HepG2 (cell line): ENCODE results near the gene STPG4. TPM values are rescaled to one million over a fixed set of nuclear protein-coding genes. Genes with fewer than 3 reads are reported as not detected.

Experiments
- ARHGAP35 ChIP-seq: sonication (generic); formaldehyde crosslinking; IDR thresholded peaks from 2 replicates; pipeline ENCODE4 v1.9.0; 2022; ENCODE audit warnings: mild to moderate bottlenecking, inconsistent platforms, moderate library complexity, missing genetic modification reagents, borderline replicate concordance
- ASH2L ChIP-seq: fragments of 300-600, 200-600 bp; sonication (generic); IDR thresholded peaks from 2 replicates; pipeline ENCODE4 v1.7.0; 2017; ENCODE audit warnings: low read depth, mild to moderate bottlenecking, moderate library complexity, mixed read lengths, low read length; ENCODE audit not compliant: insufficient read length
- ATF7-NPFF ChIP-seq: sonication (generic); formaldehyde crosslinking; IDR thresholded peaks from 2 replicates; pipeline ENCODE4 v1.8.1; 2023; ENCODE audit warnings: mild to moderate bottlenecking, low read depth, missing genetic modification reagents, moderate library complexity
- CBX1 ChIP-seq: IDR thresholded peaks from one replicate; pipeline ENCODE4 v1.6.1; 2016; ENCODE audit warnings: antibody characterized with exemption, low read depth
- EZH2 ChIP-seq: conservative IDR thresholded peaks from 2 replicates; pipeline ENCODE4 v1.6.1; 2012; ENCODE audit warnings: mild to moderate bottlenecking, low read depth, low read length, moderate library complexity
- HMG20A ChIP-seq: IDR thresholded peaks from 2 replicates; pipeline ENCODE4 v1.6.1; 2016; ENCODE audit warnings: borderline replicate concordance
- HNRNPLL ChIP-seq: fragments of 200-400 bp; formaldehyde crosslinking; IDR thresholded peaks from 2 replicates; pipeline ENCODE4 v1.6.1; 2017; ENCODE audit warnings: mild to moderate bottlenecking, low read depth, low read length; ENCODE audit not compliant: poor library complexity, severe bottlenecking
- KAT2B ChIP-seq: fragments of 150-350 bp; IDR thresholded peaks from 2 replicates; pipeline ENCODE4 v1.6.1; 2014; ENCODE audit warnings: low read depth, low read length, borderline replicate concordance
- KDM6A ChIP-seq: IDR thresholded peaks from 2 replicates; pipeline ENCODE4 v1.6.1; 2016; ENCODE audit warnings: low read depth
- NR0B2 ChIP-seq: sonication (generic); formaldehyde crosslinking; IDR thresholded peaks from 2 replicates; pipeline ENCODE4 v1.4.0; 2020; ENCODE audit warnings: mild to moderate bottlenecking, missing genetic modification reagents
- PBX3 ChIP-seq: sonication (generic); formaldehyde crosslinking; IDR thresholded peaks from 2 replicates; pipeline ENCODE4 v1.8.1; 2023; ENCODE audit warnings: missing genetic modification reagents, inconsistent platforms, borderline replicate concordance
- PHF20 ChIP-seq: sonication (generic); formaldehyde crosslinking; IDR thresholded peaks from 2 replicates; pipeline ENCODE4 v1.5.0; 2020; ENCODE audit warnings: mild to moderate bottlenecking, missing genetic modification reagents
- RBM39 ChIP-seq: fragments of 200-400 bp; formaldehyde crosslinking; IDR thresholded peaks from one replicate; pipeline ENCODE4 v1.6.1; 2018; ENCODE audit warnings: antibody characterized with exemption, mild to moderate bottlenecking, low read depth, low read length; ENCODE audit not compliant: poor library complexity, severe bottlenecking
- SIX1 ChIP-seq: sonication (generic); formaldehyde crosslinking; IDR thresholded peaks from 2 replicates; pipeline ENCODE4 v1.4.0; 2020; ENCODE audit warnings: missing genetic modification reagents, borderline replicate concordance
- SMARCE1 ChIP-seq: fragments of 450-650 bp; IDR thresholded peaks from 2 replicates; pipeline ENCODE4 v1.6.1; 2017; ENCODE audit warnings: borderline replicate concordance
- SNAPC5 ChIP-seq: sonication (generic); formaldehyde crosslinking; IDR thresholded peaks from 2 replicates; pipeline ENCODE4 v1.8.1; 2023; ENCODE audit warnings: mild to moderate bottlenecking, missing genetic modification reagents, borderline replicate concordance
- STAG1 ChIP-seq: sonication (generic); formaldehyde crosslinking; IDR thresholded peaks from 2 replicates; pipeline ENCODE4 v1.4.0; 2020; ENCODE audit warnings: missing genetic modification reagents
- TBX3 ChIP-seq: fragments of 450-650 bp; IDR thresholded peaks from 2 replicates; pipeline ENCODE4 v1.6.1; 2017; ENCODE audit warnings: antibody characterized with exemption, mild to moderate bottlenecking, inconsistent platforms, borderline replicate concordance
- TCF7L2 ChIP-seq: IDR thresholded peaks from 2 replicates; pipeline ENCODE4 v1.6.1; 2011; ENCODE audit warnings: mild to moderate bottlenecking, low read depth, low read length, moderate library complexity
- TEF ChIP-seq: sonication (generic); formaldehyde crosslinking; IDR thresholded peaks from 2 replicates; pipeline ENCODE4 v1.5.0; 2020; ENCODE audit warnings: missing genetic modification reagents
- XRCC5 ChIP-seq: fragments of 200-400 bp; formaldehyde crosslinking; optimal IDR thresholded peaks from 2 replicates; pipeline ENCODE3; 2017; ENCODE audit warnings: mild to moderate bottlenecking, low read length
- ZFP90 ChIP-seq: sonication (generic); formaldehyde crosslinking; IDR thresholded peaks from 2 replicates; pipeline ENCODE4 v1.8.0; 2022; ENCODE audit warnings: missing genetic modification reagents, mild to moderate bottlenecking, inconsistent platforms, borderline replicate concordance
- ZNF224 ChIP-seq: sonication (generic); formaldehyde crosslinking; IDR thresholded peaks from 2 replicates; pipeline ENCODE4 v1.5.0; 2020; ENCODE audit warnings: mild to moderate bottlenecking, missing genetic modification reagents
- ZNF317 ChIP-seq: sonication (generic); formaldehyde crosslinking; IDR thresholded peaks from 2 replicates; pipeline ENCODE4 v1.5.0; 2020; ENCODE audit warnings: mild to moderate bottlenecking, missing genetic modification reagents
- ZNF383 ChIP-seq: sonication (generic); formaldehyde crosslinking; IDR thresholded peaks from 2 replicates; pipeline ENCODE4 v1.4.0; 2020; ENCODE audit warnings: missing genetic modification reagents, mild to moderate bottlenecking, borderline replicate concordance
- ZNF7 ChIP-seq: IDR thresholded peaks from 2 replicates; pipeline ENCODE4 v1.6.1; 2016; ENCODE audit warnings: missing biosample characterization, missing genetic modification reagents
- ZNF784 ChIP-seq: sonication (generic); formaldehyde crosslinking; IDR thresholded peaks from 2 replicates; pipeline ENCODE4 v1.5.1; 2020; ENCODE audit warnings: missing genetic modification reagents, mild to moderate bottlenecking, borderline replicate concordance
- polyA plus RNA-seq, 8 experiments: library from polyadenylated mRNA; depleted of rRNA in 3 of 8; stranded (reverse) in 7 of 8; unstranded in 1 of 8; fragments of >200 nt; fragmentation: Illumina TruSeq in 4 of 8; extraction: Trizol in 4 of 8; gene quantifications; 2 replicates each; pipeline versions ENCODE4 v1.2.1 to v1.2.3, GENCODE V29; 2011 to 2016; ENCODE audit warnings: low read depth in 4 of 8, missing spikeins in 1 of 8, mixed read lengths in 1 of 8; ENCODE audit not compliant: insufficient read depth in 1 of 8
- total RNA-seq, 5 experiments: library from RNA; depleted of rRNA; stranded (reverse); fragments of >200 nt; fragmentation: Illumina TruSeq; extraction: Trizol; gene quantifications; 2 replicates each; pipeline ENCODE4 v1.2.3, GENCODE V29; 2016; ENCODE audit warnings: low read depth in 1 of 5

The STPG4 gene
- total and polyA plus RNA-seq, 2 of the 13 experiments (the other 11 are each of a cell fraction or from before 2014, with no cell fraction given), result 0.11 to 0.15 TPM

- TF ChIP-seq ARHGAP35 (CRISPR knock-in tag) (no peak), SIX1 (peak; percentile 97), ZNF224 (CRISPR knock-in tag) (peak; percentile 27; the same call in 1 of the 2 replicates), ATF7-NPFF (CRISPR knock-in tag) (no peak), ZFP90 (no peak), HMG20A (CRISPR knock-in tag) (peak; percentile 59), PHF20 (CRISPR knock-in tag) (0 out of 2 replicates have a peak, but pooled peaks have one; percentile 33), TBX3 (peak; percentile 51; the same call in 1 of the 2 replicates), ASH2L (peak; percentile 93), XRCC5 (no peak), KAT2B (no peak), NR0B2 (CRISPR knock-in tag) (no peak), SNAPC5 (CRISPR knock-in tag) (no peak), HNRNPLL (no peak), TCF7L2 (no peak), ZNF383 (CRISPR knock-in tag) (no peak), SMARCE1 (no peak), CBX1 (no peak), RBM39 (peak; percentile 44), PBX3 (CRISPR knock-in tag) (no peak), EZH2 (no peak), ZNF7 (CRISPR knock-in tag) (no peak), KDM6A (CRISPR knock-in tag) (peak; percentile 93), ZNF784 (CRISPR knock-in tag) (peak; percentile 32; the same call in 1 of the 2 replicates), TEF (CRISPR knock-in tag) (no peak), STAG1 (peak; percentile 30; the same call in 1 of the 2 replicates), ZNF317 (peak; percentile 14; the same call in 1 of the 2 replicates)
These were observed 83.9 kb downstream of the STPG4 start (continued) for GRCh38 chr2:47070920-47071824.
